HG03095 (cell line): Measurements from ENCODE around the gene PXYLP1.

Source experiments
- ATAC-seq: cut with Tn5 transposase; IDR thresholded peaks from one replicate; pipeline ENCODE4 v1.9.1; 2021; ENCODE audit warnings: moderate library complexity; ENCODE audit not compliant: unreplicated experiment

Gene PXYLP1

DNA sequence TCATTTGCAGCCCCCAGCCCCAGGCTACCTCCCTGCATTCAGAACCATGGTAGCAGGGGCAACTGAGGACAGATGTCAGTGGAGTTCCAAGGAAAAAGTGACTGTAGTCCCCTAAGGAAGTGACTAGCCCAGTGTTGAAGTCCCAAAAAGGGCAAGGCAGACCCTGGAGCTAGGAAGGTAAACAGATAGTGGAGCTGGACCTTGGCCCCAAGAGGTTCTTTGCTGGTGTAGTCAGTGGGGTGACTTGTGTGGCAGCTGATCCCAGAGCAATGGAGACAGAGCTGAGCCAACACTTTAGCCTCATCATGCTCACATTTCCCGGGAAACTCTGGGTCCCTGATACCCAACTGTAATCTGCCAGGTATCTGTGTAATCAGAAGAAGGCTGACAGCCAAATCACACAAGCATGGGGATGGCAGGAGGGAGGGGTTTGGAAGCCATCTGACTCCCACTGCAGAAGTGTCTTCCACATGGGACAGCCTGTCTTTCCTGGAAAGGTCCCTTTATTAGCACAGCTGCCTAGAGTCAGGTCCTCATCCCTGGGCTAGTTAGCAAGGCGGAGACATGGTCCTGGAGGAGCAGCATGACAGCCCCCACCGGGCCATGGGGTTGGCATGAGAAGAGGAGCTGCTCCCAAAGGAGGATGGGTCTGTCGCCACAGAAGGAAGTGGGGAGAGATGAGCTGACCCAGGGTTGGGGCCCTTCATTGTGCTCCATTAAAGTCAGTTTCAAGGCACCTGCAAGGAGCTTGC lies 39.8 kb downstream of the PXYLP1 start:
- no peak for ATAC-seq

DNA sequence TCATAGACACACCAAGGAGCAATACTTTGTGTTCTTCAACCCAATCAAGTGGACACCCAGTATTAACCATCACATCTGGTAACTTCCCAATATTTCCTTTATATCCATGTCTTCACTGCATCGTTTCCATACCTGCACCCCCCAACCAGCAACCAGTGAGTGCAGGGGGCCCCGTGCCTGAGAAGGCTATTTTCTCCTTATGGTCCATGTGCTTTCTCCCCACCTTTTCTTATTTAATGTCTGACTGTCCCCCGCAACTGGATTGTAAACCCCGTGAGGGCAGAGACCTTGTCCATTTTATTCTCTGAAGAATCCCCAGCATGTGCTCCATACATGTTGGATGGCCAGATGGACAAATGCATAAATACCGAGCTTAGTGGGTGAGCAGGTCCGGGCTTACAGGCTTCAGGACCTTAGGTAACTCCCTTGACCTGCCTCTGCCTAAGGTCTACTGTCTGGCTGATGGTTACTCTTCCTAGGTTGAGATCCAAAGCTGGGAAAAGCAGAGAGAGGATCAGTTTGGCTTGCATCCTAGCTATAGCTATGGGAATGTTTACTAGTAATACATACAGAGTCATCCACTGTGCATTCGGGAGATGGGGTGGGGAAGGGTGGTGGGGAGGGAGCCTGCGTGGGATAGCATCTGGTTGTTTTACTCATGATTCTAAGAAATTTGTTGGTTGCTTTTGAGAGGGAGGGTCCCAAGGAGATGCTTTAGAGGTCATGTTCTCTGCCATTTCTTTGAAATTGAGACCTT lies 41.5 kb downstream of the PXYLP1 start:
- no peak for ATAC-seq

DNA sequence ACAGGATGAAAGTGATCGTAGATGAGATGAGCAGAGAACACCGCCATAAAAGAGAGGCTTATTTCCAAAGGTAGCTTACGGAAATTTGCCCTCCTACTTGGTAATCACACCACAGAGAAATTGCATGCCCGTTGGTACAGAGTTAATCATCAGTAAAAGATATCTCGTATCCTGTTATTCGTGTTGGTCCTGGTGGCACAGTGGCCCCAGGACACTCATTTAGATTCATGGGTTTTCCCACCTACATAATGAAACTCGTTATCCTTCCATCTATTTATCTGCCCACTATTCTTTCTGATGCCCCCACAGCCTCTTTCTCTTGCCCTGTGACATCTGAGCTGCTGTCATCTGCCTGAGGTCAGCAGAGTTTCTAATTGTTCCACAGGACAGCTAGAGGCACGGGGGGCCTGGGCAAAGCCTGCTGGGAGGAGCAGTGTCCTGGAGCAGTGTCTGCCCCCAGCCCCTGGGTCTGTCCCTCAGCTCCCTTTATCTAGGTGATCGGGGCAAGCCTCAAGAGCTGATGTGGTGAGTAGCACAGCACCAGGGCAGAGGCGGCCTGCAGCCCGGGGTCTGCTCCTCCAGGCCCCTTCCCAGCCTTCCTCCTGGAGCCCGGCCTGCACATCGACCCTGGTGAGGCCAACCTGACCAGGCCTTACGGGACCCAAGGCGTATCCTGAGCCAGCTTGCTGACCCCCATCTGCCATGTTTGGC lies 42.2 kb downstream of the PXYLP1 start:
- no peak for ATAC-seq

DNA sequence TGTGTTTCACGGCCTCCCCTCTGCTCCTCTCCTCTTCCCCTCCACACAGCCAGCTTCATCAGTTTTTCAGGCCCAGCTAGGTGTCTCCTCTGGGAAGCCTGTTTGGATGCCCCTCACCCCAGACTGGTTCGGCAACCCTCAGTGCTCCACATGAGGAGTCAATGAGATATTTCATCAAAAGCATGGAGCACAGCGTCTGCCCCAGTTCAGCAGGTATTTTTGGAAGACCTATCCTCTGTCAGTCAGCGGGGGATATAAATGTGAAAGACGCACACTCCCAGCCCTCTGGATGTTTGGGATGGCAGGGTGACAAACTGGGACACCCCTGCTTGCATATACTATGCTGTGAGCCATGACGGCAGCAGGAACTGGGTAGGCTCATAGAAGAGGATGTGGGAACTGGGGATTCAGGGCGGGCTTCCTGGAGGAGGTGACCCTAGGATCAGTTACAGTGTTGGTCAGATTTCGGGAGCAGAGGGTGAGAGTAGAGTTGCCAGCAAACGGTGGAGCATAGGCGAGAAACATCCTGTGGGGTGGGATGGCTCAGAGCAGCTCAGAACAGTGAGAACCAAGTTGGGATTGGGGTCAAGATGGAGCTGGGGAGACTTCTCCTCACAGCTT lies 42.9 kb downstream of the PXYLP1 start:
- ATAC-seq, result no peak

DNA sequence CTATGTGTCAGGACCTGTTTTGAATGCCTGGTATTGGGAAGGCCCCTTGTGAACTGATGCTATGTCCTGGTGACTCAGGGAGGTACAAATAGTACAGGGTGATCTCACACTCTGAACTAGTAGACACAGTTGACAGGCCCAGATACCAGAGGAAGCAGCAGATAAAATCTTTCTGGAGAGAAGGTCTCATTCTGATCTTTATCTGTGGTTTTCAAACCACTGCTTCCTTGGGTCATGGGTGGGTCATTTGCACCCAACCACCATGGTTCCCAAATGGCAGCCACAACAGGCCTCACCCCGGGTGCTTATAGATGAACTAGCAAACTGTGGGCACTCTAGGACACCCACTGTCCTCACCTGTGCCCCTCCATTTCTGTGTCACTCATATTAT lies 43.4 kb downstream of the PXYLP1 start:
- ATAC-seq, result no peak

DNA sequence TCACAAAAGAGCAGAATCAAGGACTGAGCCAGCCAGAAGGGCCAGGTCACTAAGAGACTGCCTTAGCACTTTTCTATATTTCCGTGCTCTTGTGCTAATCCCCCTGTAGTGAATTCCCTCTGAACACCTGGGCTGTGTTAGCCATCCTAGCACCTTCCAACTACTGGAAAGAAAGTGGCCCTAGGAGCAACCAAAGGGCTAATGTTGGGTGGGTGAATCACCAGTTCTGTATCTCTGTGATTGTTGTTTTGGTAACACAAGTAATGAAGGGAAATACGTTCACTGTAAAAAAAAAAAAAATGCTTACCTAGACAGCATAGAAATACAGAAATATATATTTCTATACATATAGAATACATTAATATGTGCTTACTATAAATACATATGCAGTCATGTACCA lies 43.9 kb downstream of the PXYLP1 start:
- ATAC-seq, result no peak

DNA sequence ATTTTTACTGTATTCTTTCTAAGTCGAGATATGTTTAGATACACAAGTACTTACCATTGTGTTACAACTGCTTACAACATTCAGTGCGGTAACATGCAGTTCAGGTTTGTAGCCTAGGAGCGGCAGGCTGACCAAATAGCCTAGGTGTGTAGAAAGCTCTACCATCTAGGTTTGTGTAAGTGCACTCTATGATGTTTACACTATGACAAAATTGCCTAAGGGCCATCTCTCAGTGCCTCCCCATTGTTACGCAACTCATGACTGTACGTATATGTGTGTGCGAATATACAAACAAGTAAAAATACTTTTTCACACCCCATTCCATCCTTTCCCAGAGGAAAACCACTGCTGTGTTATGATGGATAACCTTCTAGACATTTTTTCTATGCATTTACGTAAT lies 44.3 kb downstream of the PXYLP1 start:
- no peak for ATAC-seq

DNA sequence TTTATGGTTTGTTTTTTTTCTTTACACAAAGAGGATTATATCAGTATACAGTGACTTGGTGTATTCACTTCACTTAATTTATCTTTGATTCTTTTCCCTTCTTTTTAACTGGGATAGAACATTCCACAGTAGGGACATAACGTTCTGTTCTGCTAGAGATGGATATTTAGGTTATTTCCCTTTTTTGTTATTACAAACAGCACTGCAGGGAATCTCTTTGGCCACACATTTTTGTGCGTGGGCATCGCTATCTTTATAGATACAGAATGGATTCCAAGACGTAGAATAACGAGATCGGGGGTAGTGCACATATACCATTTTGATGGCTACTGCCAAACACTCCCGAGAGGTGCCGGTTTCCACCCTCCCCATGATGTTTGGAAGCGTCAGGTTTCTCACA lies 44.8 kb downstream of the PXYLP1 start:
- no peak for ATAC-seq

DNA sequence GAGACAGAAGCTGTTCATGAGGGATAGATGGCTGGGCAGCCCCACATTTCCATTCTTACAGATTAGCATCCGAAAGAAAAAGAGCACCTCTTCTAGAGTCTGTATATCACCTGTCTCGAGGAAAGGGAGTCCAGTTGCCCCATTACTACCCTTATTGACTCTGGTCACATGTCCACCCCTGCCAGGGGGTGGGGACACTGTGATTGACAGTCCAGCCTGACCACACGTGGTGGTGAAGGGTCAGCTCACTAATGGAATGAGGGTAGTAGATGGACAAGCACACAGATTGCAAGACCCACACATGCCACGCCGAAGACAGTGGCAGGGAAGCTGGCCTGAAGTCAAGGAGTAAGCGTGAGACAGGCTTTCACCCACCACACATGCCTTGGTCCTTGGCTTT lies 45.8 kb downstream of the PXYLP1 start:
- ATAC-seq, result no peak

DNA sequence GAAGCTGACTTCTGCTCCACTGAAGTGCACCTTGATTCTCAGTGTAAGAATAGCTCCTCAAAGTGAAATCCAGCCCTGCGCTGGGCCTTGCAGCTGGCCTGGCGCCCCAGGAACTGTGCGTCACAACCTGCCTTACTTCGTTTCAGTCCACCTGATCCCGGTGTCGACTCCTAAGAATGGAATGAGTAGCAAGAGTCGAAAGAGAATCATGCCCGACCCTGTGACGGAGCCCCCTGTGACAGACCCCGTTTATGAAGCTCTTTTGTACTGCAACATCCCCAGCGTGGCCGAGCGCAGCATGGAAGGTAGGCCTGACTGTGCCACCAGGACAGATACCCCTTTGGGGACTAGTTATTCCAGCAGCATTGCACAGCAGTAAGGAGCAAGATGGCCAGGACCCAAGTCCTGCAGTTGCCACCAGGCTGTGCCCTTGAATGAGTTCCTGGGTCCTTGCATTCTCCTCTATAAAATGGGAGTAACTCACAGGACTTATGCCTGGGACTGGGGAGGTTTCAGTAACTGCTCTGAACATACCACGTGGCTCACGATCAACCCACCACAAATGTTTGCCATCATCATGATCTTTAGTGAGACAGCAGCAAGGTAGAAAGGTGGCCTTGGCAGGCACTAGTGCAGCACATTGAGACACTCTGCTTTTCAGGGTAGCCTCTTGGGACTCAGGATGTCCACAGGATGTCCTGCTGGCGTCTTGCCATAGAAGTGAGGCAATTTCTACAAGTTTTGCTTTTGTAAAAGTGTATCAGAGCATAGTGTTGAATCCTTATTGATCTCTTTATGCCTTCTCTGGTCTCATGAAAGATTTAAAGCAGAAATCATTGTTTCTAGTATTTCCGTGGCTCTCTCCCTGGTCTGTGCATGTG lies 46.8 kb downstream of the PXYLP1 start:
- ATAC-seq, result no peak

DNA sequence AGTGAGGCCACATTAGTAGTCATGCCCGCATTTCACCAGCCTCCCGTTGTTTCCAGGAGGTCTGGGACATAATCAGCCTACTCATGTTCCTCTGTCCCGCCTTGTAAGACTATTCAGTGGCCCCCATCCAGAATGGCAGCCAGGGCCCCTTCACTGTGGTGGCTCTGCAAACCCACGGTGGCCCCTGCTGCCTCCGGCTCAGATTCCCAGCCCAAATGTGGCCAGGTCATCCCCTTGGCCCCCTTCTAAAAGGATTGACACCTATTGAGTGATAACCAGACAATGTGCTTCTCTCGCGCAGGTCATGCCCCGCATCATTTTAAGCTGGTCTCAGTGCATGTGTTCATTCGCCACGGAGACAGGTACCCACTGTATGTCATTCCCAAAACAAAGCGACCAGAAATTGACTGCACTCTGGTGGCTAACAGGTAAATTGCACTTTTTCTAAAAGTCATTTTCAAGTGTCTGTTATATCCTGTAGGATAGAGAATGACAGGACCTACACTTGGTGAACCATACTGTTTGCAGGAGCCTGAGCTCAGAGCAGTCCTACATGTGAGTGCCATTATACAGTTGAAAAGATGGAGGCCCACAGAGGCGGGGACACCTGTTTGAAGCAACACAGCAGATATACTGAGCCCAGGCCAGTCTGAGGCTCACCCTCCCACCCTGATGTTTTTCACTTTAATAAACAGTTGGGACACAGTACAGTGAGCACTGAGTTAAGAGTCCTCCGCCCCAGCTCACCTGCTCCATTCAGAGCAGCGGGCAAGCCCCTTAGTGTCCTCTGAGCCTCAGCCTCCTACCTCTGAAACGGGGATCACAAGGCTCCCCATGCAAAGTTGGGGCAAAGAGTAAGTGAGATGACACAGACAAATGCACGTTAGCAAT lies 47.7 kb downstream of the PXYLP1 start:
- ATAC-seq, result peak; percentile 73

DNA sequence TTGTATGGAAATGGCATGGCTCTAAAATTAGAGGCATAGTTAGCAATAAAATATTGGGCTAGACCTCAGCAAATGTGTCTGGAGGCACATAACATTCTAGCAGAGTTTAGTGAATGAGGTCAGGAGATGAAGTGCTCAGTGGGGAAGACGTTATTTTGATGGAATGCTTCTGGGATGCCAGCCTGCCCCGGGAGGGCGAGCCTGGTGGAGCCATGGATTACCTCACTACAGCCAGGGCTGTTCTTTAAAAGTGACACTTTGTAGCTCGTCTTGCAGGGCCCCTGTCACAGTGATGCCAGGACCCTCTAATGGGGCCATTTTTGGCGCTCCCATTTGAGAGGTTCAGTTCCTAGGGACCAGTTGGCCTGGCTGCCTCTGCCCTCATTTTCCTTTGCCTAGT lies 48.5 kb downstream of the PXYLP1 start:
- ATAC-seq, result no peak

DNA sequence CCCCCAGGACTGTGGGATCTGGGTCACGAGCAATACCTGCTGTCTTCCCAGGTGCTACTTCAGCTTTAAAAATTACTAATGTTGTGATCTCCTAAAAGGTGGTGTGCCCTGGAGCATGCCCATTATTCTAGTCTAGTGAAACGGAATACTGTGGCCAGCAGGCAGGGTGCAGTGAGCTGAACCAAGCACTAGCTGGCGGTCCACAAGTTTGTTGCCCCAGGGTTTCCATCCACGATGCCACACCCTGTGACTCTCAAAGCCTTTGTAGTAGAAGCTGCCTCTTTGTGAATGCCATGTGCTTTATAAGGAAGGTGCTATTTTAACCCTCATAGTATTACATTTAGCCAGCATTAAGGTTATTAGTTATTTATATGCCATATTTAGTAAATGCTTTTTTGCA lies 49.1 kb downstream of the PXYLP1 start:
- ATAC-seq, result no peak

DNA sequence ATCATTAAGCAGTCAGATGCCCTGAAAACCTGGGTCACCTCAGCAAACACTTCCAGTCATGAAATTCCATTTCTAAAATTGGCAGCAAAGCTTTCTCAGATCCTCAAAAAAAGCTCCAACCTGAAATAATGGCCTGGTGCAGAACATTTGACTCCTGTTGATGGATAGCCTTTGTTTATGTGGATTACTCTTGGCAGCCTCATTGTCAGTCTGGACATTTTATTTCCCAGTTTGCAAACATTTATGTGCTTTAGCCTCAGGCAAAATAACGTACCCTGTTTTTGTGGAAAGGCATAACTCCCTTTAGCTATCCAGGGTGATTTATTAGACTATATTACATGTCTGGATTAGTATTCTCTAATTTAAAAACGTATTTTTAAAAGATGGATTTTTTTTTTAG lies 53.9 kb downstream of the PXYLP1 start:
- ATAC-seq, result no peak

DNA sequence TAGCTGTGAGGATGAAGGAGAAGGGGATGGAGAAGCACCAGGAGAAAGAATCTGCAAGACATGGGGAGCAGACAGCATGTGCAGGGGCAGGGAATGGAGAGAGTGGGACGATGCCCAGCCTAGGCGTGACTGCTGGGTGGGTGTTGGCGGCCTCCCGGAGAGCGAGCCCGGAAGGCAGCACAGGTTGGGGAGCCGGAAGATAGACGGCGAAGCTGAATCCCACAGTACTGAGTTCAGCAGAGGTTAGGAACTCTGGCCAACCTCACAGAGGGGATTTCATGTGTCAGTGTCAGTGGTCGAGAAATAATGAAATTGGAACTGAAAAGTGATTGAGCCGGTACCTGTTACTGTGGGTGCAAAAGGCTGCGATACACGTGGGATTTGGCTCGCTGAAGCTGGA lies 55.2 kb downstream of the PXYLP1 start:
- ATAC-seq, result no peak

DNA sequence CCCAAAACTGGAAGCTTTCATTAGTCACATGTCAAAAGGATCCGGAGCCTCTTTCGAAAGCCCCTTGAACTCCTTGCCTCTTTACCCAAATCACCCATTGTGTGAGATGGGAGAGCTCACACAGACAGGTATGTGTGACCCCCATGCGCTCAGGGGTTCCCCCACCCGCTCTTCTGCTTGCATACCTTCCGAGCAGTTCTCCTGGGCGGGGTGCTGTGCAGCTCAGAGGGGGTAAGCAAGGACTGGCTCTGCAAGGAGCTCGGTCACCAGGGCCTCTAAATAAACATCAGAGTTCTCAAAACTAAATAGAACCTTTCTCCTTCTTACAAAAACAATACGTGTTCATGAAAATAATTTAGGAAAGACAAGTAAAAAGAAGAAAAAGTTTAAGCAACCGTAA lies 55.7 kb downstream of the PXYLP1 start:
- ATAC-seq, result no peak

DNA sequence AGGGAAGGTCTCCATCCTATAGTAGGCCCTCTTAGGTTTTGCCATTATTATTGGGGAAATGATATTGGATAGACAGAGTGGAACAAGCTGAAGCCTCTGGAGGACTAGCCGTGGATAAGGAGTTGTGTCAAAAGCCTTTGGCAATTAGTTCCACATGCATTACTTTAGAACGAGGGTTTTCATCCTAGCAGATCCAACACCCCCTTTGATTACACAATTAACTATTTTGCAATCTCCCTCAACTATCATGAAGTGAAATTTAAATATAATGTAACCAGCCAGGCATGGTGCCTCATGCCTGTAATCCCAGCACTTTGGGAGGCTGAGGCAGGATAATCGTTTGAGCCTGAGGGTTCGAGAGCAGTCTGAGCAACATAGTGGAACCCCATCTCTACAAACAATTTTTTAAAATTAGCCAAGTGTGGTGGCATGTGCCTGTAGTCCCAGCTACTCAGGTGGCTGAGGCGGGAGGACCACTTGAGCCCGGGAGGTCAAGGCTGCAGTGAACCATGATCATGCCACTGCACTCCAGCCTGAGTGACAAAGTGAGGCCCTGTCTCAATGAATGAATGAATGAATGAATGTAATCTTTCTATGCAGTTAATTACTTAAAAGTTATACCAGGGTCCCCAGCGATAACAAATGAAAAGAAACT lies 56.8 kb downstream of the PXYLP1 start:
- no peak for ATAC-seq

DNA sequence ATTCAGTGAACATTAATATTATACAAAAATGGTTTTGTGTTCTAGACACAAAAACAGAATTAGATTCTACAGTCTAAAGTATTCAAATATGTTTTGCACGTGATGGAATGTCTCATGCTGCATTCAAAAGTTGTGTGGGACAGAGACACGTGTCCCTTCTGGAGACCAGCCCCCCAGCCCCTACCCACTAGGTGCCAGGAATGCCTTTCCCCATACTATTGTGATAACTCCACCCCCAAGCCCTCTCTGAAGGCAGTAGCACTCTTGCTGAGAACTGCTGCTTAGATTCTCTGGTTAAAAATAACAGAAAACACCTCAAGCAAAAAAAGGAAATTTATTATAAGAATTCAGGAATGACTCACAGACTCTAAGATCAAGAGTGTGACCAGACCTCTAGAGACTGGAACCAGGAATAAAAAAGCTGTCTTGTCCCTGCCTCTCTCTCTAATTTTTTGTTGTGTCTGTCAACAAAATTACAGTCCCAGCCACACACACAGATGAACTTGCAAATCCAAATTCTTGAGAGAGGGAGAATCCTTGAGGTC lies 57.7 kb downstream of the PXYLP1 start:
- ATAC-seq, result no peak
